H1 (cell line): Measurements from ENCODE around the gene ERLIN1. TPM values are rescaled to one million over a fixed set of nuclear protein-coding genes. Genes with fewer than 3 reads are reported as not detected.
A peak's percentile ranks its signal among the peaks of the same experiment; 100 is the strongest.

Experiments
- CTCF ChIA-PET: fragments of 300-600 bp; sonication (Branson Sonifier 250); formaldehyde crosslinking; loops from one replicate; lab custom pipeline; 2021; ENCODE audit not compliant: partially characterized antibody; lab: Charles Lee
- POLR2A ChIA-PET: fragments of 300-600 bp; sonication (Branson Sonifier 250); formaldehyde crosslinking; loops from one replicate; lab custom pipeline; 2021; ENCODE audit warnings: inconsistent platforms; ENCODE audit not compliant: partially characterized antibody; lab: Charles Lee
- DNase-seq, 2 experiments: peaks; one replicate each; pipeline versions ENCODE4 v3.0.0 to v3.0.0-alpha.2; 2010 to 2022; ENCODE audit warnings: low spot score in 2 of 2, low read depth in 1 of 2, mixed read lengths in 1 of 2
- FAIRE-seq: peaks from 2 replicates; lab custom pipeline; 2011; peaks lifted over from hg19 to GRCh38; lab: Jason Lieb, UNC
- H2AFZ ChIP-seq: 2 replicates; pipeline ENCODE4 v1.8.1; 2012; ENCODE audit warnings: low read length, inconsistent platforms
- H2AK5ac ChIP-seq: 2 replicates; pipeline ENCODE4 v1.6.1; 2013; ENCODE audit warnings: low read depth, low read length
- H2BK120ac ChIP-seq: replicated peaks from 2 replicates; pipeline ENCODE3; 2013; ENCODE audit warnings: low read depth, low read length, inconsistent platforms
- H2BK12ac ChIP-seq: 2 replicates; pipeline ENCODE4 v1.6.1; 2013; ENCODE audit warnings: low read depth, low read length
- H2BK15ac ChIP-seq: 2 replicates; pipeline ENCODE4 v1.6.1; 2013; ENCODE audit warnings: low read length
- H2BK20ac ChIP-seq: 2 replicates; pipeline ENCODE4 v1.6.1; 2013; ENCODE audit warnings: low read length
- H2BK5ac ChIP-seq: 2 replicates; pipeline ENCODE4 v1.6.1; 2013; ENCODE audit warnings: low read depth, low read length
- H3K14ac ChIP-seq: 2 replicates; pipeline ENCODE4 v1.6.1; 2013; ENCODE audit warnings: inconsistent platforms; ENCODE audit not compliant: insufficient read length
- H3K18ac ChIP-seq: 2 replicates; pipeline ENCODE4 v1.6.1; 2013; ENCODE audit warnings: low read length; ENCODE audit errors: extremely low read depth
- H3K23ac ChIP-seq: 2 replicates; pipeline ENCODE4 v1.6.1; 2013; ENCODE audit warnings: inconsistent platforms; ENCODE audit not compliant: insufficient read length
- H3K23me2 ChIP-seq: 2 replicates; pipeline ENCODE4 v1.6.1; 2013; ENCODE audit warnings: low read depth, low read length
- H3K27ac ChIP-seq: 2 replicates; pipeline ENCODE4 v1.6.1; 2011; ENCODE audit warnings: low read depth, low read length, inconsistent platforms
- H3K27me3 ChIP-seq, 4 experiments: replicated peaks in 1 of 4; 1 replicate in 1 of 4; 2 replicates in 3 of 4; pipeline versions ENCODE4 v1.6.1 to v1.8.1; 2011 to 2013; ENCODE audit warnings: low read length in 3 of 4, mild to moderate bottlenecking in 3 of 4, inconsistent platforms in 2 of 4, mixed read lengths in 2 of 4, moderate library complexity in 1 of 4; ENCODE audit not compliant: control insufficient read depth in 3 of 4, insufficient read depth in 3 of 4; ENCODE audit errors: extremely low read depth in 1 of 4
- H3K36me3 ChIP-seq, 4 experiments: 2 replicates each; pipeline versions ENCODE4 v1.6.1 to v1.8.1; 2011 to 2013; ENCODE audit warnings: mild to moderate bottlenecking in 4 of 4, low read length in 3 of 4, moderate library complexity in 2 of 4, control low read depth in 1 of 4, inconsistent platforms in 1 of 4; ENCODE audit not compliant: insufficient read depth in 4 of 4, control insufficient read depth in 2 of 4
- H3K4ac ChIP-seq: replicated peaks from 2 replicates; pipeline ENCODE3; 2013; ENCODE audit warnings: low read length, low read depth, mixed read lengths, inconsistent platforms; ENCODE audit not compliant: insufficient read length
- H3K4me1 ChIP-seq, 4 experiments: replicated peaks in 1 of 4; 1 replicate in 1 of 4; 2 replicates in 3 of 4; pipeline versions ENCODE4 v1.6.1 to v1.8.1; 2011 to 2013; ENCODE audit warnings: low read length in 3 of 4, inconsistent platforms in 2 of 4, mixed read lengths in 1 of 4; ENCODE audit not compliant: insufficient read depth in 4 of 4, control insufficient read depth in 3 of 4
- H3K4me2 ChIP-seq, 2 experiments: 2 replicates each; pipeline versions ENCODE4 v1.6.1 to v1.8.1; 2011 to 2013; ENCODE audit warnings: low read depth in 2 of 2, low read length in 2 of 2, control low read depth in 1 of 2, inconsistent platforms in 1 of 2, mild to moderate bottlenecking in 1 of 2; ENCODE audit not compliant: insufficient read depth in 1 of 2
- H3K4me3 ChIP-seq, 4 experiments: fragments of 200-600, 300-600 bp in 1 of 4; sonication (generic), shearing (Covaris generic), sonication (Bioruptor Twin) in 1 of 4; 2 replicates each; pipeline versions ENCODE4 v1.5.1 to v1.8.1; 2011 to 2016; ENCODE audit warnings: low read length in 4 of 4, low read depth in 3 of 4, control low read depth in 2 of 4, inconsistent platforms in 2 of 4, mild to moderate bottlenecking in 2 of 4, mixed read lengths in 1 of 4, moderate library complexity in 1 of 4; ENCODE audit not compliant: insufficient read depth in 2 of 4; ENCODE audit errors: extremely low read depth in 1 of 4
- H3K56ac ChIP-seq: replicated peaks from 2 replicates; pipeline ENCODE3; 2013; ENCODE audit warnings: low read depth, mild to moderate bottlenecking, mixed read lengths, low read length, inconsistent platforms; ENCODE audit not compliant: insufficient read length
- H3K79me1 ChIP-seq: 2 replicates; pipeline ENCODE4 v1.6.1; 2013; ENCODE audit warnings: low read depth, low read length, control low read depth
- H3K79me2 ChIP-seq, 2 experiments: 2 replicates each; pipeline versions ENCODE4 v1.6.1 to v1.8.1; 2012 to 2013; ENCODE audit warnings: low read length in 2 of 2, mild to moderate bottlenecking in 2 of 2, inconsistent platforms in 1 of 2; ENCODE audit not compliant: insufficient read depth in 2 of 2, control insufficient read depth in 1 of 2
- H3K9ac ChIP-seq, 4 experiments: replicated peaks in 1 of 4; 1 replicate in 1 of 4; 2 replicates in 3 of 4; pipeline versions ENCODE4 v1.6.1 to v1.8.1; 2011 to 2013; ENCODE audit warnings: low read depth in 3 of 4, low read length in 3 of 4, control low read depth in 2 of 4, mild to moderate bottlenecking in 2 of 4, moderate library complexity in 2 of 4, inconsistent platforms in 1 of 4; ENCODE audit errors: extremely low read depth in 1 of 4
- H3K9me3 ChIP-seq, 2 experiments: 2 replicates each; pipeline versions ENCODE4 v1.6.1 to v1.8.1; 2012 to 2013; ENCODE audit warnings: mild to moderate bottlenecking in 2 of 2, moderate library complexity in 2 of 2, control low read depth in 1 of 2, inconsistent platforms in 1 of 2, low read depth in 1 of 2, low read length in 1 of 2, mixed read lengths in 1 of 2; ENCODE audit not compliant: insufficient read depth in 2 of 2
- H4K20me1 ChIP-seq, 2 experiments: replicated peaks in 1 of 2; 2 replicates each; pipeline versions ENCODE3 to v1.8.1; 2011 to 2013; ENCODE audit warnings: inconsistent platforms in 2 of 2, low read length in 2 of 2, mild to moderate bottlenecking in 1 of 2; ENCODE audit not compliant: insufficient read depth in 2 of 2, control insufficient read depth in 1 of 2
- H4K5ac ChIP-seq: 2 replicates; pipeline ENCODE4 v1.6.1; 2013; ENCODE audit warnings: low read length, low read depth, mixed read lengths, inconsistent platforms; ENCODE audit not compliant: insufficient read length
- H4K8ac ChIP-seq: 2 replicates; pipeline ENCODE4 v1.8.0; 2013; ENCODE audit warnings: mild to moderate bottlenecking, moderate library complexity, low read length, inconsistent platforms; ENCODE audit not compliant: insufficient read depth; ENCODE audit errors: extremely low read depth
- H4K91ac ChIP-seq: replicated peaks from 2 replicates; pipeline ENCODE3; 2013; ENCODE audit warnings: low read length, mixed read lengths, inconsistent platforms; ENCODE audit not compliant: insufficient read length
- BRCA1 ChIP-seq: IDR thresholded peaks from 2 replicates; pipeline ENCODE4 v1.6.1; 2012; ENCODE audit warnings: low read depth, low read length, improper control_type of control experiment
- CBX8 ChIP-seq: fragments of 300-800, 300-1000 bp; sonication (generic); IDR thresholded peaks from 2 replicates; pipeline ENCODE4 v1.7.1; 2016; ENCODE audit warnings: low read depth, low read length, borderline replicate concordance
- FOSL1 ChIP-seq: IDR thresholded peaks from 2 replicates; pipeline ENCODE4 v1.6.1; 2011; ENCODE audit warnings: mild to moderate bottlenecking, low read depth, low read length, moderate library complexity; ENCODE audit not compliant: insufficient read depth
- NANOG ChIP-seq: IDR thresholded peaks from 2 replicates; pipeline ENCODE4 v1.6.1; 2011; ENCODE audit warnings: low read length, low read depth, mild to moderate bottlenecking, inconsistent platforms; ENCODE audit not compliant: insufficient read depth, poor library complexity, severe bottlenecking
- TEAD4 ChIP-seq: IDR thresholded peaks from 2 replicates; pipeline ENCODE4 v1.6.1; 2012; ENCODE audit warnings: low read depth, low read length, inconsistent platforms, mixed read lengths
- YY1 ChIP-seq: IDR thresholded peaks from 2 replicates; pipeline ENCODE4 v1.6.1; 2011; ENCODE audit warnings: low read depth, mild to moderate bottlenecking, low read length
- WGBS, 2 experiments: shearing (Covaris generic) in 1 of 2; methylation state at CpG; one replicate each; pipeline versions ENCODE4 v1.1.6 to v1.1.7; 2013 to 2015; ENCODE audit warnings: low lambda C conversion rate in 2 of 2, mixed read lengths in 2 of 2, inconsistent platforms in 1 of 2, low coverage in 1 of 2, missing lambda C conversion rate in 1 of 2; ENCODE audit not compliant: insufficient replicate concordance in 2 of 2, insufficient coverage in 1 of 2, insufficient read length in 1 of 2; ENCODE audit errors: extremely low coverage in 1 of 2, missing lambda C conversion rate in 1 of 2; 5-methylcytosine and 5-hydroxymethylcytosine counted together
- polyA plus RNA-seq, 7 experiments: library from polyadenylated mRNA; depleted of rRNA in 3 of 7; stranded (reverse) in 5 of 7; unstranded in 2 of 7; fragments of >200 nt in 5 of 7; fragments of 200-250 nt in 2 of 7; gene quantifications; 1 replicate in 5 of 7; 2 replicates in 1 of 7; 4 replicates in 1 of 7; pipeline versions ENCODE4 v1.2.1 to v1.2.3, GENCODE V29; 2011 to 2013; ENCODE audit warnings: missing spikeins in 2 of 7, mixed read lengths in 2 of 7
- total RNA-seq: library from RNA; stranded (reverse); fragmentation: NEBNext Ultra II Directional; extraction: Animal tissue kit (Norgen Biotek cat#: 25700); gene quantifications from 2 replicates; pipeline ENCODE4 v1.2.1, GENCODE V29; 2021
- TF ChIP-seq, protein P1 (sequence below): IDR thresholded peaks from 2 replicates; pipeline ENCODE4 v1.6.1; 2012; ENCODE audit warnings: low read length, inconsistent platforms

ERLIN1 gene
- total and polyA plus RNA-seq, 2 of the 8 experiments (the other 6 are each of a cell fraction or from before 2014, with no cell fraction given), result 16.5 to 32.0 TPM

DNA sequence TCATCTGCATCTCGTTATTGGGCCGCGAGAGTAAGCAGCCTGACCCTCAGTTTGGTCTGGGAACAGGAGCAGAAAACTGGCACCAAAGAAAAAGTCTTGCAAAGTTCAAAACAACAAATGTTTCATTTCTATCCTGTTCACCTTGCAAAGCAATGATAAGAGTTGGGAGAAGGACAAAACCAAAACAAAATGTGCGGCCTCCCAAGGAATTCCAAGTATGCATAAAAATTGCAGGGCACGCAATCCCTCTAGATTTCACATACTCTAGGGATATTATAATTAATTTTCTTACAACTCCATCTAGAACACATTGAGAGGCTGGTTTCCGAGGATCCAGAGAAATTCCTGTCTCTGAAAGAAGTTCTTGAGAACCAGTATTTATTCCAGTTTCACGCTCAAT is 23.5 kb upstream of the ERLIN1 start:
- no peak for DNase-seq
- CTCF ChIA-PET, result no interaction called here
- no peak for FAIRE-seq

More for the DNA sequence above, 23.5 kb upstream of the ERLIN1 start:
- Histone ChIP-seq H3K4me3 (no peak overlapping the region), H4K8ac (no peak overlapping the region), H2BK12ac (no peak overlapping the region), H3K9me3 (no peaks in the 10 kb centered on the region), H4K20me1 (no peaks in the 10 kb centered on the region), H2BK5ac (no peak overlapping the region), H3K18ac (no peak overlapping the region), H3K4ac (no peak overlapping the region), H2AFZ (no peak overlapping the region), H3K27ac (no peak overlapping the region), H2BK120ac (no peak overlapping the region), H3K23ac (no peak overlapping the region), H4K91ac (no peak overlapping the region), H2BK15ac (no peak overlapping the region), H2BK20ac (no peak overlapping the region), H3K36me3 (peaks cover 2 to 30% (median 6%) of the 10 kb centered on the region in 4 experiments; a peak in 5 of 8 replicates), H2AK5ac (no peak overlapping the region), H3K79me2 (no peaks in the 10 kb centered on the region), H3K79me1 (no peaks in the 10 kb centered on the region), H3K9ac (no peak overlapping the region), H4K5ac (no peak overlapping the region), H3K4me1 (no peaks in the 10 kb centered on the region), H3K23me2 (no peaks in the 10 kb centered on the region), H3K4me2 (no peak overlapping the region), H3K27me3 (no peaks in the 10 kb centered on the region), H3K56ac (no peak overlapping the region), H3K14ac (no peak overlapping the region)
- WGBS, 2 experiments, result 94% methylated on average over 7 of the region's 7 CpGs; no CpG with 5 or more reads in 1 of the 2 experiments
- POLR2A ChIA-PET, result no interaction called here
- TF ChIP-seq YY1 (no peak), NANOG (no peak), CBX8 (no peak), BRCA1 (no peak), TEAD4 (peak; percentile 63), FOSL1 (no peak)
- TF ChIP-seq, protein P1, sequence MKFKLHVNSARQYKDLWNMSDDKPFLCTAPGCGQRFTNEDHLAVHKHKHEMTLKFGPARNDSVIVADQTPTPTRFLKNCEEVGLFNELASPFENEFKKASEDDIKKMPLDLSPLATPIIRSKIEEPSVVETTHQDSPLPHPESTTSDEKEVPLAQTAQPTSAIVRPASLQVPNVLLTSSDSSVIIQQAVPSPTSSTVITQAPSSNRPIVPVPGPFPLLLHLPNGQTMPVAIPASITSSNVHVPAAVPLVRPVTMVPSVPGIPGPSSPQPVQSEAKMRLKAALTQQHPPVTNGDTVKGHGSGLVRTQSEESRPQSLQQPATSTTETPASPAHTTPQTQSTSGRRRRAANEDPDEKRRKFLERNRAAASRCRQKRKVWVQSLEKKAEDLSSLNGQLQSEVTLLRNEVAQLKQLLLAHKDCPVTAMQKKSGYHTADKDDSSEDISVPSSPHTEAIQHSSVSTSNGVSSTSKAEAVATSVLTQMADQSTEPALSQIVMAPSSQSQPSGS, result no peak
